Right lobe of liver (tissue), 4 donors: ENCODE data around the gene TMEM119.
A peak's percentile ranks its signal among the peaks of the same experiment; 100 is the strongest.

Experiments
- CTCF ChIP-seq, 4 donors: fragments of 200-600 bp in 3 of 4; fragments of 450-650 bp in 1 of 4; IDR thresholded peaks; one replicate each; pipeline versions ENCODE4 v1.5.1 to v1.8.0; 2016 to 2022; ENCODE audit warnings: antibody characterized with exemption in 4 of 4, mild to moderate bottlenecking in 2 of 4
- POLR2A ChIP-seq: fragments of 450-650 bp; IDR thresholded peaks from one replicate; pipeline ENCODE4 v1.6.1; 2017; ENCODE audit warnings: antibody characterized with exemption, mild to moderate bottlenecking
- donor health status: DM: no; HTN: no; CAD: no.
- donor health status: DM: no; HTN: no; CAD: no.
- donor health status: DM: no; HTN: yes; CAD: no.

GRCh38 chr12:108611884-108612415, 14.1 kb upstream of the TMEM119 start:
- peak; percentile 9 to 28 (median 21) for TF ChIP-seq CTCF (IDR thresholded peaks at IDR 0.05)
- TF ChIP-seq POLR2A = no peak
